Neuronal stem cell (in vitro differentiated cells): ENCODE measurements around the gene RMND5B.

Experiments
- DNase-seq: peaks from one replicate; pipeline ENCODE4 v3.0.0-alpha.2; 2013; ENCODE audit warnings: low spot score
- H2AFZ ChIP-seq: one replicate; pipeline ENCODE4 v1.6.1; 2013; ENCODE audit warnings: mild to moderate bottlenecking, low read length, inconsistent platforms
- H2AK5ac ChIP-seq: 2 replicates; pipeline ENCODE4 v1.6.1; 2013; ENCODE audit warnings: low read depth, mild to moderate bottlenecking, inconsistent platforms, low read length, moderate library complexity, mixed read lengths
- H2BK120ac ChIP-seq: 2 replicates; pipeline ENCODE4 v1.6.1; 2013; ENCODE audit warnings: low read depth, mild to moderate bottlenecking, inconsistent platforms, low read length, moderate library complexity, mixed read lengths
- H2BK12ac ChIP-seq: one replicate; pipeline ENCODE4 v1.6.1; 2013; ENCODE audit warnings: low read length, inconsistent platforms
- H2BK15ac ChIP-seq: 2 replicates; pipeline ENCODE4 v1.6.1; 2013; ENCODE audit warnings: mild to moderate bottlenecking, low read length, inconsistent platforms, mixed read lengths
- H2BK5ac ChIP-seq: one replicate; pipeline ENCODE4 v1.6.1; 2013; ENCODE audit warnings: inconsistent platforms, mild to moderate bottlenecking, low read length, moderate library complexity
- H3K14ac ChIP-seq: one replicate; pipeline ENCODE4 v1.6.1; 2013; ENCODE audit warnings: low read length, inconsistent platforms
- H3K18ac ChIP-seq: 2 replicates; pipeline ENCODE4 v1.6.1; 2013; ENCODE audit warnings: low read length, inconsistent platforms
- H3K23ac ChIP-seq: 2 replicates; pipeline ENCODE4 v1.6.1; 2013; ENCODE audit warnings: low read depth, mild to moderate bottlenecking, mixed read lengths, low read length, inconsistent platforms; ENCODE audit not compliant: poor library complexity
- H3K27ac ChIP-seq: replicated peaks from 3 replicates; pipeline ENCODE4 v1.5.1; 2013; ENCODE audit warnings: low read length, inconsistent platforms
- H3K27me3 ChIP-seq, 3 experiments: 2 replicates each; pipeline ENCODE4 v1.6.1; 2013; ENCODE audit warnings: low read length in 3 of 3, mild to moderate bottlenecking in 2 of 3, inconsistent platforms in 1 of 3, low read depth in 1 of 3, mixed read lengths in 1 of 3, moderate library complexity in 1 of 3; ENCODE audit not compliant: control insufficient read depth in 3 of 3, insufficient read depth in 3 of 3
- H3K36me3 ChIP-seq, 2 donors: replicated peaks in 1 of 2; 2 replicates each; pipeline ENCODE4 v1.6.1; 2013; ENCODE audit warnings: low read length in 2 of 2; ENCODE audit not compliant: control insufficient read depth in 2 of 2, insufficient read depth in 2 of 2
- H3K4ac ChIP-seq: 2 replicates; pipeline ENCODE4 v1.6.1; 2013; ENCODE audit warnings: inconsistent platforms, mild to moderate bottlenecking, low read length, moderate library complexity
- H3K4me1 ChIP-seq, 2 donors: 1 replicate in 1 of 2; 2 replicates in 1 of 2; pipeline ENCODE4 v1.6.1; 2013; ENCODE audit warnings: low read length in 2 of 2, low read depth in 1 of 2; ENCODE audit not compliant: control insufficient read depth in 2 of 2, insufficient read depth in 1 of 2
- H3K4me2 ChIP-seq: one replicate; pipeline ENCODE4 v1.6.1; 2013; ENCODE audit warnings: mild to moderate bottlenecking, low read length, inconsistent platforms; ENCODE audit not compliant: insufficient read depth, poor library complexity, severe bottlenecking
- H3K4me3 ChIP-seq, 2 donors: 2 replicates each; pipeline ENCODE4 v1.5.1; 2013; ENCODE audit warnings: low read length in 2 of 2, mild to moderate bottlenecking in 2 of 2, inconsistent platforms in 1 of 2, moderate library complexity in 1 of 2
- H3K79me1 ChIP-seq: one replicate; pipeline ENCODE4 v1.6.1; 2013; ENCODE audit warnings: low read depth, mild to moderate bottlenecking, inconsistent platforms, low read length, moderate library complexity
- H3K9ac ChIP-seq: one replicate; pipeline ENCODE4 v1.6.1; 2013; ENCODE audit warnings: mild to moderate bottlenecking, low read depth, low read length, inconsistent platforms; ENCODE audit not compliant: poor library complexity
- H3K9me3 ChIP-seq, 2 donors: replicated peaks in 1 of 2; 2 replicates each; pipeline versions ENCODE3 to v1.6.1; 2013; ENCODE audit warnings: low read length in 2 of 2, mild to moderate bottlenecking in 2 of 2, inconsistent platforms in 1 of 2, low read depth in 1 of 2, mixed read lengths in 1 of 2, moderate library complexity in 1 of 2; ENCODE audit not compliant: control insufficient read depth in 2 of 2, insufficient read depth in 1 of 2
- H4K8ac ChIP-seq: one replicate; pipeline ENCODE4 v1.6.1; 2013; ENCODE audit warnings: low read depth, mild to moderate bottlenecking, inconsistent platforms, low read length, moderate library complexity
- H4K91ac ChIP-seq: one replicate; pipeline ENCODE4 v1.6.1; 2013; ENCODE audit warnings: low read length, low read depth, mild to moderate bottlenecking, inconsistent platforms; ENCODE audit not compliant: poor library complexity
- WGBS, 2 donors: extraction: QIAGEN DNeasy Blood & Tissue Kit; methylation state at CpG; one replicate each; pipeline ENCODE4 v1.1.7; 2013; ENCODE audit warnings: missing lambda C conversion rate in 2 of 2, mixed read lengths in 1 of 2; ENCODE audit not compliant: insufficient read length in 2 of 2, insufficient replicate concordance in 1 of 2; ENCODE audit errors: extremely low coverage in 2 of 2; 5-methylcytosine and 5-hydroxymethylcytosine counted together

Gene RMND5B

DNA sequence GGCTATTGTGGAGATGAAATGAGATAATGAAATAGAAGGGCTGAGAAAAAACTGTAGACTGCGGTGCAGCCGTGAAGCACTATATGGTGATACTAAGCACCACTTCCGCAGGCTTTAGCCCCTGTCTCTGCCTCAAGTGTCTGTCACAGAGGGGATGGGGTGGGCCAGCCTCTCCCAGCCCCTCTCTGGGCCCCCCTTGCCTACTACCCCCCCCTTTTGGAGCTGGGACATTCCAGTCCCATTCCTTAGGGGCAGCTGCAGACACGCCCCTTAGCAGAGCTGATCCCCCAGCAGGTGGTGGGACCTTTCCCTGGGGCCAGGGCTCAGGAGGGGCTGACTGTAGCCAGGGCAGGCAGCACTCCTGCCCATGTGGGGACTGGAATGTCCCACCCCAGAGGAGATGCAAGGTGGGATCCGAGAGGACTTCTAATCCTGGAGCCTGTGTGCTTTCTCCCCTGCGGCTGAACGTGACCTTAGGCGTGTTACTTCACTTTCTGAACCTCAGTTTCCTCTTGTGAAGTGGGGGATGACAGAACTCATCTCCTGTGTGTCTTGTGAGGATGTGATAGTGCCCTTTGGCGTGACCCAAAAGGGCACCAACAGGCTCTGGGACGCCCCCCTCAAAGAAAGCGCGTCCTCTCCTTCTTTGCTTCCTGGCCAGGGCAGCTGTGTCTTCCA lies 15.5 kb upstream of the RMND5B start:
- Histone ChIP-seq H3K4me1 (peaks cover 24 to 36% of the 10 kb centered on the region in 2 donors), H3K14ac (peak overlapping the region; percentile 12), H2AK5ac (peak overlapping the region; percentile 85), H2BK5ac (peak overlapping the region; percentile 89), H3K4ac (no peak overlapping the region), H3K4me3 (peak overlapping the region; percentile 17 to 90), H4K91ac (peak overlapping the region; percentile 60), H3K23ac (no peak overlapping the region), H3K9ac (peak overlapping the region; percentile 75), H3K9me3 (peaks cover 2 to 7% of the 10 kb centered on the region in 2 donors), H3K27ac (peak overlapping the region; percentile 94), H2AFZ (peak overlapping the region; percentile 73), H3K4me2 (peak overlapping the region; percentile 85), H4K8ac (peak overlapping the region; percentile 70), H2BK15ac (peak overlapping the region; percentile 11), H3K18ac (peak overlapping the region; percentile 86), H3K27me3 (no peaks in the 10 kb centered on the region), H2BK12ac (peak overlapping the region; percentile 48), H3K36me3 (peaks cover 0 to under 1% of the 10 kb centered on the region in 2 donors), H3K79me1 (peaks cover 2% of the 10 kb centered on the region), H2BK120ac (peak overlapping the region; percentile 76)
- DNase-seq, result peak; percentile 77
- no CpG with 5 or more reads among the region's 12 CpGs for WGBS, 2 donors

DNA sequence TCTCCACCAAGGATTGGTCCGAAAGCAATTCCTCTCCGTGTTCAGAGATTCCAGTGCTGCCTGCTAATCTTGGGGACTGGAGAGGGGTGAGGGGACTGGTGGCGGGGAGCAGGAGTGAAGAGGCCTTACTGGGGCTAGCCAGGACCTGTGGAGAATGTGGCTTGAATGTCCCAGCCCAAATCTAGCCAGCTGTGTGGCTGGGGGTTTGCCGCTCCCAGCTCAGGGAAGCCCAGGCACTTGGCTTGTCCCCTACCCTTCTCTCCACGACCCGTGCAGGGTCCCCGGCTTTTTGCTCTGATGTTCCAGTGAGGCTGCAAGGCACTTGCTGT lies 15.0 kb upstream of the RMND5B start:
- DNase-seq, result peak; percentile 45
- peak overlapping the region; percentile 60 for H4K91ac ChIP-seq
- peaks cover 2% of the 10 kb centered on the region for H3K79me1 ChIP-seq
- H3K4ac ChIP-seq, result peak overlapping the region; percentile 5
- peak overlapping the region; percentile 75 for H3K9ac ChIP-seq
- H3K27ac ChIP-seq, result peak overlapping the region; percentile 94
- peak overlapping the region; percentile 85 for H3K4me2 ChIP-seq
- WGBS, 2 donors, result no CpG with 5 or more reads among the region's 7 CpGs
- H2BK120ac ChIP-seq, result peak overlapping the region; percentile 76
- no peaks in the 10 kb centered on the region for H3K27me3 ChIP-seq
- H4K8ac ChIP-seq, result peak overlapping the region; percentile 70
- peak overlapping the region; percentile 48 for H2BK12ac ChIP-seq
- H2AFZ ChIP-seq, result peak overlapping the region; percentile 73
- H3K9me3 ChIP-seq, result peaks cover 2 to 7% of the 10 kb centered on the region in 2 donors
- peaks cover 0 to 5% of the 10 kb centered on the region in 2 donors for H3K36me3 ChIP-seq
- peak overlapping the region; percentile 11 for H2BK15ac ChIP-seq
- peaks cover 24 to 36% of the 10 kb centered on the region in 2 donors for H3K4me1 ChIP-seq
- peak overlapping the region; percentile 13 for H2AK5ac ChIP-seq
- peak overlapping the region; percentile 17 to 90 for H3K4me3 ChIP-seq
- H3K23ac ChIP-seq, result no peak overlapping the region
- peak overlapping the region; percentile 86 for H3K18ac ChIP-seq
- H2BK5ac ChIP-seq, result peak overlapping the region; percentile 89
- H3K14ac ChIP-seq, result peak overlapping the region; percentile 12

DNA sequence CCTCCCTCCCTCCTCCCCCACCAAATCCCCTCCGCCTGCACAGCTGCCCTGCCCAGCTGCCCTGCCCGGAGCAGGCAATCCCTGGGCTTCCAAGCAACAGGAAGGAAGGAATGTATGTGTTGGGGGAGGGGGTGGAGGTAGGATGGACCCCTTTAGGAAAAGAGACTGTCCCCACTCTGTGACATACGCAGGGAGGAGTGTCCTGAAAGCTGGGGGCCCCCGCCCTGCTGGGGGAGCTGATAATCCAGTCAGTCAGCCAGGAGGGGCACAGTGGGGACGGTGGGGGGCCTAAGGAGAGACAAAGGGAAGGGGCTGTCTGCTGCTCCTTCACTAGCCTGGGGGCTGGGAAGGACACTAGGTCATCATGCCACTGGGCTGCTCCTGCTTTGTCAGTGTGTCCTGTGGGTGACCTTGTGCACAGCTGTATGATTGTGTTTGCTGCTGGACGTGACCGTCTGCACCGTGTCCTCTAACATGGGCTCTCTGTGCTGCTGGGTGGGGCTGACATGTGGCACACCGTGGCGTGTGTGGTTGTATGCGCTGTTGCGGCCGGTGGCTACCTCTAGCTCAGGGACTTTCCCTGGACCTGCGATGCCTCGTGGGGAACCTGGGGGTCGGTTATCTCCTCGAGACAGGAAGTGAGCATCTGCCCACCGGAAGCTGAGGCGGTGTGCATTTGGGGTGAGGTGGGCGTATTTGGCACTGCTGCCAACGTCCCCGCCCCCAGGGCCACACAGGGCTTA lies 14.5 kb upstream of the RMND5B start:
- H2BK15ac ChIP-seq, result peak overlapping the region; percentile 52
- H2AFZ ChIP-seq, result peak overlapping the region; percentile 73
- no peak overlapping the region for H4K8ac ChIP-seq
- H3K27me3 ChIP-seq, result no peaks in the 10 kb centered on the region
- WGBS, 2 donors, result no CpG with 5 or more reads among the region's 22 CpGs
- peak overlapping the region; percentile 75 for H3K9ac ChIP-seq
- peak; percentile 74 for DNase-seq
- H3K79me1 ChIP-seq, result peaks cover 2% of the 10 kb centered on the region
- H3K18ac ChIP-seq, result peak overlapping the region; percentile 86
- H3K4me1 ChIP-seq, result peaks cover 24 to 36% of the 10 kb centered on the region in 2 donors
- peak overlapping the region; percentile 47 to 90 for H3K4me3 ChIP-seq
- peak overlapping the region; percentile 12 for H3K14ac ChIP-seq
- peak overlapping the region; percentile 89 for H2BK5ac ChIP-seq
- H2BK120ac ChIP-seq, result peak overlapping the region; percentile 76
- H3K36me3 ChIP-seq, result peaks cover 0 to 11% of the 10 kb centered on the region in 2 donors
- H4K91ac ChIP-seq, result no peak overlapping the region
- H3K9me3 ChIP-seq, result peaks cover 2 to 7% of the 10 kb centered on the region in 2 donors
- H3K4me2 ChIP-seq, result peak overlapping the region; percentile 85
- H2AK5ac ChIP-seq, result peak overlapping the region; percentile 13
- no peak overlapping the region for H3K4ac ChIP-seq
- peak overlapping the region; percentile 94 for H3K27ac ChIP-seq
- H2BK12ac ChIP-seq, result peak overlapping the region; percentile 63
- peak overlapping the region; percentile 4 for H3K23ac ChIP-seq
